PC-3 (cell line): ENCODE data around the gene TKFC. TPM values are rescaled to one million over a fixed set of nuclear protein-coding genes. Genes with fewer than 3 reads are reported as not detected.

Experiments used
- ATAC-seq: fragments of 200-7000 bp; cut with Tn5 transposase; 2 replicates; pipeline ENCODE4 v1.9.1; 2020; ENCODE audit warnings: mild to moderate bottlenecking, moderate library complexity
- BruUV-seq: library from RNA; stranded (reverse); fragments of 400-500 nt; replicated peaks from 2 replicates; lab custom pipeline; 2021; lab: Mats Ljungman, UMichigan
- CTCF ChIA-PET: fragments of 300-600 bp; sonication (Branson Sonifier 250); formaldehyde crosslinking; loops from one replicate; lab custom pipeline; 2022; ENCODE audit warnings: antibody characterized with exemption; lab: Charles Lee
- POLR2A ChIA-PET: fragments of 300-600 bp; sonication (Branson Sonifier 250); formaldehyde crosslinking; loops from one replicate; lab custom pipeline; 2022; ENCODE audit warnings: antibody characterized with exemption; ENCODE audit not compliant: unreplicated experiment; lab: Charles Lee
- DNase-seq: peaks from one replicate; pipeline ENCODE4 v3.0.0-alpha.2; 2015
- H2AFZ ChIP-seq: fragments of 300-600 bp; sonication (generic); 2 replicates; pipeline ENCODE4 v1.6.0; 2016; ENCODE audit warnings: antibody characterized with exemption, low read length
- H3F3A ChIP-seq: fragments of 300-600 bp; sonication (generic); one replicate; pipeline ENCODE4 v1.6.0; 2017; ENCODE audit warnings: antibody characterized with exemption, low read length, control low read depth, mild to moderate bottlenecking; ENCODE audit not compliant: unreplicated experiment
- H3K27ac ChIP-seq: fragments of 300-600 bp; sonication (generic); 2 replicates; pipeline ENCODE4 v1.5.1; 2016; ENCODE audit warnings: mild to moderate bottlenecking, low read length
- H3K27me3 ChIP-seq: fragments of 300-600 bp; sonication (generic); 2 replicates; pipeline ENCODE4 v1.6.1; 2016; ENCODE audit warnings: low read length, mixed read lengths
- H3K36me3 ChIP-seq: fragments of 300-600 bp; sonication (generic); 2 replicates; pipeline ENCODE4 v1.6.1; 2016; ENCODE audit warnings: low read depth, mixed run types, low read length, mixed read lengths
- H3K4me1 ChIP-seq: fragments of 300-600 bp; sonication (generic); 2 replicates; pipeline ENCODE4 v1.5.1; 2016; ENCODE audit warnings: low read length; ENCODE audit not compliant: insufficient read depth
- H3K4me2 ChIP-seq: fragments of 300-600 bp; sonication (generic); 2 replicates; pipeline ENCODE4 v1.6.0; 2016; ENCODE audit warnings: low read length
- H3K4me3 ChIP-seq: fragments of 300-600 bp; sonication (generic); 2 replicates; pipeline ENCODE4 v1.5.1; 2016; ENCODE audit warnings: mild to moderate bottlenecking, low read length, mixed read lengths
- H3K79me2 ChIP-seq: fragments of 300-600 bp; sonication (generic); 2 replicates; pipeline ENCODE4 v1.6.1; 2017; ENCODE audit warnings: low read length, mixed read lengths
- H3K9ac ChIP-seq: fragments of 300-600 bp; sonication (generic); 2 replicates; pipeline ENCODE4 v1.6.0; 2016; ENCODE audit warnings: mild to moderate bottlenecking, low read length
- H3K9me2 ChIP-seq: fragments of 300-600 bp; sonication (generic); replicated peaks from 2 replicates; pipeline ENCODE4 v1.6.1; 2016; ENCODE audit warnings: mixed run types, low read length, mixed read lengths
- H3K9me3 ChIP-seq: fragments of 300-600 bp; sonication (generic); 2 replicates; pipeline ENCODE4 v1.6.1; 2016; ENCODE audit warnings: low read length, mixed read lengths
- H4K20me1 ChIP-seq: fragments of 300-600 bp; sonication (generic); 2 replicates; pipeline ENCODE4 v1.6.1; 2016; ENCODE audit warnings: low read length, mixed read lengths
- EZH2 ChIP-seq: fragments of 300-600 bp; sonication (generic); IDR thresholded peaks from one replicate; pipeline ENCODE4 v1.6.1; 2017; ENCODE audit warnings: antibody characterized with exemption, mild to moderate bottlenecking, low read length; ENCODE audit not compliant: unreplicated experiment
- EZH2phosphoT487 ChIP-seq: fragments of 300-600 bp; sonication (generic); IDR thresholded peaks from 2 replicates; pipeline ENCODE4 v1.6.1; 2018; ENCODE audit warnings: mild to moderate bottlenecking, antibody characterized with exemption, low read length, borderline replicate concordance
- intact Hi-C: fragments of 100-400 bp; cut with micrococcal nuclease; formaldehyde crosslinking; loops from 2 replicates; pipeline ENCODE4 v1.9.0; 2023
- total RNA-seq: library from RNA; depleted of rRNA; stranded (reverse); fragments of >200 nt; gene quantifications from 2 replicates; pipeline ENCODE4 v1.2.3, GENCODE V29; 2014
- TF ChIP-seq, protein P1 (sequence below): fragments of 300-600 bp; sonication (generic); conservative IDR thresholded peaks from 2 replicates; pipeline ENCODE4 v1.5.1; 2017; ENCODE audit warnings: antibody characterized with exemption, low read depth, mild to moderate bottlenecking, low read length

Gene TKFC
- total RNA-seq, 1 experiment from 2014 or later: 56.9 TPM

DNA sequence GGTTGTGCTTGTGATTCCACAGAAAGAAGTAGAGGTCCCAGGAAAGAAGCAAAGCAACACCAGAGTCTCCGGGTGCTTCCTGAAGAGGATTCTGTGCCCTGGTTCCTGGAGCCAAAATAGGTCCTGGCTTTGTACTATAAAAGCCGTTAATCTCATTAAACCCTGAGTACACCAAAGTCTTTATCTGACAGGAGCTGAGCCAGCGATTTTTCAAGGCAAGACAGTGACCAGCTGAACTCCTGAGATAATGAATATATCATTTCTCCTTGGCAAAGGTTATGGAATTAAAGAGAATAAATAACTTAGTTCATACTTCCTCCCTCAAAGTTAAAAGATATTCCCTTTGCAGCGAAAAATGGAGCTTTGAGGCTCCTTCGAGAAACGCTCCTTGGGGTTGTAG is 34.4 kb downstream of the TKFC start:
- Histone ChIP-seq H2AFZ (no peak overlapping the region), H3F3A (no peaks in the 10 kb centered on the region), H3K27ac (no peak overlapping the region), H3K9ac (no peak overlapping the region), H3K9me3 (peaks cover 6% of the 10 kb centered on the region), H3K27me3 (no peaks in the 10 kb centered on the region), H3K4me2 (no peak overlapping the region), H4K20me1 (no peaks in the 10 kb centered on the region), H3K4me1 (peaks cover 7% of the 10 kb centered on the region; the same call in 1 of the 2 replicates), H3K79me2 (peaks cover 22% of the 10 kb centered on the region), H3K9me2 (no peaks in the 10 kb centered on the region), H3K36me3 (peaks cover 68% of the 10 kb centered on the region), H3K4me3 (no peak overlapping the region)
- DNase-seq (no peak), ATAC-seq (no peak)
- TF ChIP-seq EZH2 (no peak), EZH2phosphoT487 (no peak)
- TF ChIP-seq, protein P1, sequence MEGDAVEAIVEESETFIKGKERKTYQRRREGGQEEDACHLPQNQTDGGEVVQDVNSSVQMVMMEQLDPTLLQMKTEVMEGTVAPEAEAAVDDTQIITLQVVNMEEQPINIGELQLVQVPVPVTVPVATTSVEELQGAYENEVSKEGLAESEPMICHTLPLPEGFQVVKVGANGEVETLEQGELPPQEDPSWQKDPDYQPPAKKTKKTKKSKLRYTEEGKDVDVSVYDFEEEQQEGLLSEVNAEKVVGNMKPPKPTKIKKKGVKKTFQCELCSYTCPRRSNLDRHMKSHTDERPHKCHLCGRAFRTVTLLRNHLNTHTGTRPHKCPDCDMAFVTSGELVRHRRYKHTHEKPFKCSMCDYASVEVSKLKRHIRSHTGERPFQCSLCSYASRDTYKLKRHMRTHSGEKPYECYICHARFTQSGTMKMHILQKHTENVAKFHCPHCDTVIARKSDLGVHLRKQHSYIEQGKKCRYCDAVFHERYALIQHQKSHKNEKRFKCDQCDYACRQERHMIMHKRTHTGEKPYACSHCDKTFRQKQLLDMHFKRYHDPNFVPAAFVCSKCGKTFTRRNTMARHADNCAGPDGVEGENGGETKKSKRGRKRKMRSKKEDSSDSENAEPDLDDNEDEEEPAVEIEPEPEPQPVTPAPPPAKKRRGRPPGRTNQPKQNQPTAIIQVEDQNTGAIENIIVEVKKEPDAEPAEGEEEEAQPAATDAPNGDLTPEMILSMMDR: no peak
- BruUV-seq: no TSS peak
- POLR2A ChIA-PET: no interaction called here
- CTCF ChIA-PET: no interaction called here
- intact Hi-C loops: no loop called here

- no peaks in the 10 kb centered on the region for H3F3A ChIP-seq
- H3K79me2 ChIP-seq: peaks cover 9% of the 10 kb centered on the region
- POLR2A ChIA-PET: no interaction called here
- no peak overlapping the region for H3K9ac ChIP-seq
- H3K4me1 ChIP-seq: peaks cover 3% of the 10 kb centered on the region; the same call in 1 of the 2 replicates
- H3K4me3 ChIP-seq: no peak overlapping the region
- no peaks in the 10 kb centered on the region for H4K20me1 ChIP-seq
- no peak overlapping the region for H3K27ac ChIP-seq
- CTCF ChIA-PET: no interaction called here
- BruUV-seq: no TSS peak
- DNase-seq (no peak), ATAC-seq (no peak)
- TF ChIP-seq, protein P1: no peak
- TF ChIP-seq EZH2phosphoT487 (no peak), EZH2 (no peak)
- H3K36me3 ChIP-seq: peaks cover 77% of the 10 kb centered on the region
- no peaks in the 10 kb centered on the region for H3K27me3 ChIP-seq
- H3K9me2 ChIP-seq: no peaks in the 10 kb centered on the region
- no peak overlapping the region for H3K4me2 ChIP-seq
- peaks cover 16% of the 10 kb centered on the region for H3K9me3 ChIP-seq
- intact Hi-C loops: no loop called here
- no peak overlapping the region for H2AFZ ChIP-seq
These were observed 35.6 kb downstream of the TKFC start for GRCh38 chr11:61368646-61369045.

- H4K20me1 ChIP-seq: no peaks in the 10 kb centered on the region
- ChIA-PET POLR2A (no interaction called here), CTCF (no interaction called here)
- peaks cover 16% of the 10 kb centered on the region for H3K9me3 ChIP-seq
- peaks cover 67% of the 10 kb centered on the region for H3K36me3 ChIP-seq
- H3K4me3 ChIP-seq: no peak overlapping the region
- ATAC-seq (no peak), DNase-seq (no peak)
- TF ChIP-seq, protein P1: no peak
- TF ChIP-seq EZH2phosphoT487 (no peak), EZH2 (no peak)
- intact Hi-C loops: no loop called here
- no peaks in the 10 kb centered on the region for H3K9me2 ChIP-seq
- H2AFZ ChIP-seq: no peak overlapping the region
- H3K4me1 ChIP-seq: no peaks in the 10 kb centered on the region
- no peaks in the 10 kb centered on the region for H3K27me3 ChIP-seq
- H3K9ac ChIP-seq: no peak overlapping the region
- H3K27ac ChIP-seq: no peak overlapping the region
- H3K4me2 ChIP-seq: no peak overlapping the region
- no peaks in the 10 kb centered on the region for H3K79me2 ChIP-seq
- BruUV-seq: no TSS peak
- no peaks in the 10 kb centered on the region for H3F3A ChIP-seq
These were observed 36.6 kb downstream of the TKFC start for GRCh38 chr11:61369372-61370348.
